GM19328 (cell line): ENCODE measurements around the gene SLC30A7.

ENCODE experiments used
- ATAC-seq: cut with Tn5 transposase; IDR thresholded peaks from one replicate; pipeline ENCODE4 v1.9.1; 2021; ENCODE audit warnings: mild to moderate bottlenecking, moderate library complexity; ENCODE audit not compliant: unreplicated experiment

SLC30A7 gene

GRCh38 chr1:101025283-101025656 is 129.4 kb downstream of the SLC30A7 start:
- ATAC-seq = peak; percentile 31

DNA sequence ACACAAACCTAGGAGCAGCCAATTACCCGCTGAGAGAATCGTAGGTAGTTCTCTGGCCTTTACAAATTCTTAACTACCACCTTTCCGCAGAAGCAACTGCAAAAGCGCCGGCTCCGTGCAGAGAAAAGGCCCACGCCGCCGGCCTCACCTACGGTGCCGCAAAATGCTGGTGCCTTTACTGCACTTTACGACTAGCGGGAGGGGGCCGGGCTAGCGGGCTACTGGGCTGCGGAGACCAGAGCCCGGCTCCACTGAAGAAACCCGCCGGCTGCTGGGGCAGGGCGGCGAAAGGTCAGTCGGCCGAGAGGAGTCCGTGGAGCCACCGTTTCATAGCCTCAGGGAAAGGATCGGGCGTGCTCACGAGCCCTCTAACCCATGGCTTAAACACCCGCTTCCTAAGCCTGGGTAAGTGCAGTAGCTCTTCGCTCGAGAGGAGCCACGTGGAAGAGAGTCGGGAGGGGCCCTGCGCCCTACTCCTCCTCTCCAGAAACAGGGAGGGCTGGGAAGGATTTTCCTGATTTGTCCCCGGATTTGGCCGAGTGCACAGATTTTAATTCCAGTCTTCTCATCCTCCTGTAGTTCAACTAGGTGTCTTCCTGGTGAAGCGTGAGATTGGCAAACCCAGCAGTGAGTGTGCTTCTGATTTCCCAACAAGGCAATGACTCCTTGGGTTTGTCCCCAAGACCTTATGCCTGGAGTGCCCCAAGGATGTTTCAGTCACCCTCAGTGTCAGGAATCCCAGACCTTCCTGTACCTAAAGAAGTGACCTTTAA is 130.0 kb downstream of the SLC30A7 start, which contains the start of gene DPH5:
DPH5 (minus strand) TSS at position 128 of the 773 bp plus-strand sequence. CDS start 341 bp downstream, outside the sequence.
- peak; percentile 80 for ATAC-seq

GRCh38 chr1:101026430-101026788 is 130.5 kb downstream of the SLC30A7 start:
- ATAC-seq = no peak

GRCh38 chr1:101027194-101027772 is 131.4 kb downstream of the SLC30A7 start:
- ATAC-seq = no peak

GRCh38 chr1:101028466-101028865 is 132.6 kb downstream of the SLC30A7 start:
- no peak for ATAC-seq

- no peak for ATAC-seq
These were observed 133.3 kb downstream of the SLC30A7 start for GRCh38 chr1:101029184-101029583.

DNA sequence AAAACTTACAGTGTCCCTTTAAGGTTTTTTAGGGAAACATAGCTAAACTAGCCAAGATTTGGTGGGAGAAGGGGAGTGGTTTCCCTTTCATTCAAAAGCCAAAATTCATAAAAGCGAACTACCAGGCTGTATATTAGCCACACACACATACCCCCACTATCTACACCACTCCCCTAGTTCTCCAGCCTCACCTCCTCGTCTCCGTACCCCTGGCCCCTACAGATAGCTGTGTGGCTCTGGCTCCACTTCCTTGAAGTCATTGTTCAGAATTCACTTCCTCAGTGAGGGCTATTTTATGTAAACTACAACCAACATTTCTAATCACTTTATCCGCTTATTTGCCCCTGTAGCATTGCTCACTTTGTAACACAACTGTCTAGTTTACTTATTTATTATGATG is 135.0 kb downstream of the SLC30A7 start:
- no peak for ATAC-seq
